Stimulated activated CD8-positive, alpha-beta memory T cell treated with anti-CD3 and anti-CD28 coated beads, Interleukin-12 subunit alpha, Interleukin-12 subunit beta, amount 100 ng/mL, for 4 hours (primary cell): ENCODE data around the gene PTPN7.
"Not testable (repeated sequence)": the region's sequence is repeated elsewhere in the genome, so short reads cannot be mapped to it uniquely, and the experiment has no call there.

Source experiments
- DNase-seq: peaks from one replicate; pipeline ENCODE4 v3.0.0-alpha.2; 2020; ENCODE audit warnings: low read depth

The PTPN7 gene

GRCh38 chr1:202167054-202167453 is 6.7 kb upstream of the PTPN7 start:
- DNase-seq, result not testable (repeated sequence)

GRCh38 chr1:202165942-202166843 is 5.8 kb upstream of the PTPN7 start:
- no peak for DNase-seq

- DNase-seq, result no peak
Observed at GRCh38 chr1:202165267-202165941, 5.0 kb upstream of the PTPN7 start.

- DNase-seq, result peak; percentile 53
Observed at GRCh38 chr1:202164271-202165037, 4.1 kb upstream of the PTPN7 start.

GRCh38 chr1:202163281-202164270 is 3.2 kb upstream of the PTPN7 start:
- DNase-seq, result no peak

- no peak for DNase-seq
Observed at GRCh38 chr1:202162418-202163280, 2.2 kb upstream of the PTPN7 start.

GRCh38 chr1:202162047-202162417 is 1.6 kb upstream of the PTPN7 start:
- peak; percentile 53 for DNase-seq

- no peak for DNase-seq
Observed at GRCh38 chr1:202161151-202162046, 997 bp upstream of the PTPN7 start.

- peak; percentile 45 for DNase-seq
Observed at GRCh38 chr1:202159534-202160371, 649 bp downstream of the PTPN7 start.

- DNase-seq, result no peak
Observed at GRCh38 chr1:202158810-202159533, 1.4 kb downstream of the PTPN7 start.

GRCh38 chr1:202157945-202158344 is 2.5 kb downstream of the PTPN7 start:
- DNase-seq, result no peak

GRCh38 chr1:202156590-202156989 is 3.8 kb downstream of the PTPN7 start:
- no peak for DNase-seq

- DNase-seq, result no peak
Observed at GRCh38 chr1:202155478-202156021, 4.9 kb downstream of the PTPN7 start.

GRCh38 chr1:202154766-202155477 is 5.5 kb downstream of the PTPN7 start:
- DNase-seq, result no peak

GRCh38 chr1:202154148-202154765 is 6.1 kb downstream of the PTPN7 start:
- DNase-seq, result no peak

GRCh38 chr1:202153284-202153683 is 7.1 kb downstream of the PTPN7 start:
- DNase-seq, result no peak
